ENCODE data around the gene SOCS4.

SOCS4 gene

GRCh38 chr14:55092341-55092740, 65.3 kb downstream of the SOCS4 start:
- DNase-seq, result no peak

- DNase-seq, result no peak
Observed at GRCh38 chr14:55094292-55095157, 67.5 kb downstream of the SOCS4 start.

DNA sequence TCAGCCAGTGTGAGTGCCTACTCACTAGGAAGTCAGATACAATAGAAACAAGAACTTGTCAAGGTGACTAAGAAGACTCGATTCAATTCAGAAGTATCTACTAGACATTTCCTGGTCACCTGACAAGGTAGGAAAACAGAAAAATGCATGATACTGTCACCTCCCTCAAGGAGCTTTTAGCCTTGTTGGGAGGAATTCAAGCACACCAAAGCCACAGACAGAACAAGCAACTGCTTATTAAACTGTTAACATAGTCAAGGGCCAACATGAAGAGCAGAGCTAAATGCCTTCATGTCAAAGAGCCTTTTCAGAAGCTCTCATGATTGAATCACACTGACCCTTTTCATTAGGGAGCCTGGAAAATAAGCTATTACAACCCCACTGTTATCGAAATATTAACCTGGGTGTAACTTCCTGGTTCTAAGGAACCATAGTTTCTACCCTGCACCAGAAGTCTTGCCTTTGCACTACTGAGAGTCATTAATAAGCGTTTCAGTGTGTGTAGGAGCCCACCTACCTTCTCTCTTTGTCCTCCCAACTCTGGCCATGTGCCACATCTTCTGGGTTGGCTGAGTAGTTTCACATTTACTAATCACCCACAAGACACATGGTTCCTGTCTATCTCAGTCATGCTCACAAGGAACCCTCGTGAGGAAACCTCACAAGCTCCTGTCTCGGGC, 71.0 kb downstream of the SOCS4 start:
- no peak for DNase-seq

GRCh38 chr14:55098561-55098898, 71.5 kb downstream of the SOCS4 start:
- DNase-seq, result no peak
